IPS DF 4.7 (cell line): ENCODE results near the gene SKIL.

Experiments used
- DNase-seq: peaks from one replicate; pipeline ENCODE4 v3.0.0-alpha.2; 2013; ENCODE audit warnings: low spot score; ENCODE audit errors: extremely low read depth

The SKIL gene

GRCh38 chr3:170387950-170388349 lies 30.4 kb downstream of the SKIL start:
- no peak for DNase-seq

GRCh38 chr3:170391108-170391507 lies 33.6 kb downstream of the SKIL start:
- DNase-seq: no peak

GRCh38 chr3:170397685-170398084 lies 40.2 kb downstream of the SKIL start:
- DNase-seq: no peak

- no peak for DNase-seq
These were observed 47.6 kb downstream of the SKIL start for GRCh38 chr3:170405101-170405500.

GRCh38 chr3:170410428-170411029 lies 53.0 kb downstream of the SKIL start:
- DNase-seq: no peak

GRCh38 chr3:170413291-170413690 lies 55.8 kb downstream of the SKIL start:
- no peak for DNase-seq

- DNase-seq: no peak
These were observed 56.7 kb downstream of the SKIL start for GRCh38 chr3:170414202-170414663.

GRCh38 chr3:170417090-170417489 lies 59.6 kb downstream of the SKIL start:
- DNase-seq: no peak

- DNase-seq: no peak
These were observed 61.2 kb downstream of the SKIL start, which contains the start of gene CLDN11 for GRCh38 chr3:170418422-170419398. CLDN11 (plus strand) TSS chr3:170418868; CDS start chr3:170419067, 199 bp downstream.

GRCh38 chr3:170419557-170420087 lies 62.1 kb downstream of the SKIL start:
- DNase-seq: no peak

- DNase-seq: no peak
These were observed 62.8 kb downstream of the SKIL start for GRCh38 chr3:170420307-170420821.

- DNase-seq: no peak
These were observed 63.7 kb downstream of the SKIL start for GRCh38 chr3:170421111-170421641.

GRCh38 chr3:170421758-170422157 lies 64.2 kb downstream of the SKIL start:
- no peak for DNase-seq

- DNase-seq: no peak
These were observed 65.6 kb downstream of the SKIL start for GRCh38 chr3:170423001-170423615.

- no peak for DNase-seq
These were observed 67.4 kb downstream of the SKIL start for GRCh38 chr3:170424879-170425278.

GRCh38 chr3:170425491-170426239 lies 68.2 kb downstream of the SKIL start:
- DNase-seq: no peak

GRCh38 chr3:170426240-170426797 lies 68.8 kb downstream of the SKIL start:
- DNase-seq: no peak

GRCh38 chr3:170428095-170428494 lies 70.6 kb downstream of the SKIL start:
- no peak for DNase-seq

- DNase-seq: no peak
These were observed 71.5 kb downstream of the SKIL start for GRCh38 chr3:170429050-170429449.

GRCh38 chr3:170431054-170431453 lies 73.5 kb downstream of the SKIL start:
- no peak for DNase-seq
